Esophagus muscularis mucosa (tissue), 4 donors: ENCODE measurements around the gene APLN.
A peak's percentile ranks its signal among the peaks of the same experiment; 100 is the strongest.

ENCODE experiments used
- CTCF ChIP-seq, 3 experiments: fragments of 200-600 bp in 2 of 3; fragments of 450-650 bp in 1 of 3; sonication (generic) in 2 of 3; IDR thresholded peaks; one replicate each; pipeline ENCODE4 v1.5.1; 2017 to 2019; ENCODE audit warnings: antibody characterized with exemption in 3 of 3, mild to moderate bottlenecking in 2 of 3, moderate library complexity in 1 of 3
- EP300 ChIP-seq: sonication (generic); formaldehyde crosslinking; IDR thresholded peaks from one replicate; pipeline ENCODE4 v1.6.1; 2017; ENCODE audit warnings: antibody characterized with exemption
- POLR2A ChIP-seq: fragments of 450-650 bp; IDR thresholded peaks from one replicate; pipeline ENCODE4 v1.6.1; 2017; ENCODE audit warnings: antibody characterized with exemption, moderate library complexity, mild to moderate bottlenecking, low read depth
- POLR2AphosphoS5 ChIP-seq, 2 donors: sonication (generic); formaldehyde crosslinking; IDR thresholded peaks; one replicate each; pipeline ENCODE4 v1.6.1; 2017; ENCODE audit warnings: antibody characterized with exemption in 2 of 2

DNA sequence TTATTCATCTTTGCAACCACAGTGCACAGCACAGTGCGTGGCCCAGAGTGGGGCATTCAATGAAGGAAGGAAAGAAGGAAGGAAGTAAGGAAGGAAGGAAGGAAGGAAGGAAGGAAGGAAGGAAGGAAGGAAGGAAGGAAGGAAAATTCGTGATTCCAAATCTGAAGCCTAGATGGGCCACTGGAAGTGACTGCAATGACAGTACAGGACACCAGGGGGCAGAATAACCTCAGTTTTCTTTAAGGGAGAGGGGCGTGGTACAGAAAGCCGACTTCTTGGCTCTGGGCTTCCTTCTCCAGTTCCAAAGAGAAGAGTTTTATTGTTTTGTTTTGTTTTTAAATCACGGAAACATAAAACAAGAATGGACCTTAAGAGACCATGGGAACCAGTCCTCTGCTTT lies 47.8 kb downstream of the APLN start:
- TF ChIP-seq CTCF (IDR thresholded peaks at IDR 0.05) (peak; percentile 64 to 88 (median 75)), POLR2A (no peak), POLR2AphosphoS5 (IDR thresholded peaks at IDR 0.05) (peak in 1 of 2 donors; percentile 5), EP300 (no peak)
